ENCODE measurements around the gene CIB4. TPM values are rescaled to one million over a fixed set of nuclear protein-coding genes. Genes with fewer than 3 reads are reported as not detected.

CIB4 gene
- total RNA-seq, 2 experiments from 2014 or later = not detected

GRCh38 chr2:26633993-26634595 lies 7.1 kb downstream of the CIB4 start:
- CTCF ChIA-PET = no interaction called here

GRCh38 chr2:26633351-26633945 lies 7.7 kb downstream of the CIB4 start:
- no peak for DNase-seq
- Mint-ChIP-seq H3K9me3 (no peaks in the 10 kb centered on the region), H3K4me3 (no peak overlapping the region), H3K27me3 (ENCODE audit: low read depth) (peaks cover 3% of the 10 kb centered on the region), H3K36me3 (ENCODE audit: low read depth) (no peaks in the 10 kb centered on the region), H3K4me1 (ENCODE audit: low read depth) (no peaks in the 10 kb centered on the region), H3K27ac (no peak overlapping the region)
- intact Hi-C loops (cut with micrococcal nuclease) = no loop called here
- CTCF ChIA-PET = no interaction called here

More at GRCh38 chr2:26633993-26634595, 7.1 kb downstream of the CIB4 start:
- H3K27ac Mint-ChIP-seq = no peak overlapping the region
- no peak overlapping the region for H3K4me3 Mint-ChIP-seq
- DNase-seq = no peak
- no peaks in the 10 kb centered on the region for H3K9me3 Mint-ChIP-seq
- H3K36me3 Mint-ChIP-seq (ENCODE audit: low read depth) = no peaks in the 10 kb centered on the region
- H3K4me1 Mint-ChIP-seq (ENCODE audit: low read depth) = no peaks in the 10 kb centered on the region
- intact Hi-C loops (cut with micrococcal nuclease) = no loop called here
- H3K27me3 Mint-ChIP-seq (ENCODE audit: low read depth) = peaks cover 3% of the 10 kb centered on the region

- CTCF ChIA-PET = no interaction called here
- no peak for DNase-seq
- Mint-ChIP-seq H3K27me3 (ENCODE audit: low read depth) (peaks cover 3% of the 10 kb centered on the region), H3K27ac (no peak overlapping the region), H3K4me3 (no peak overlapping the region), H3K4me1 (ENCODE audit: low read depth) (no peaks in the 10 kb centered on the region), H3K36me3 (ENCODE audit: low read depth) (no peaks in the 10 kb centered on the region), H3K9me3 (no peaks in the 10 kb centered on the region)
- intact Hi-C loops (cut with micrococcal nuclease) = no loop called here
Observed at GRCh38 chr2:26632624-26633185, 8.5 kb downstream of the CIB4 start.

GRCh38 chr2:26631401-26632170 lies 9.6 kb downstream of the CIB4 start:
- H3K36me3 Mint-ChIP-seq (ENCODE audit: low read depth) = no peaks in the 10 kb centered on the region
- H3K27me3 Mint-ChIP-seq (ENCODE audit: low read depth) = peaks cover 3% of the 10 kb centered on the region
- CTCF ChIA-PET = no interaction called here
- H3K27ac Mint-ChIP-seq = no peak overlapping the region
- H3K9me3 Mint-ChIP-seq = no peaks in the 10 kb centered on the region
- H3K4me1 Mint-ChIP-seq (ENCODE audit: low read depth) = no peaks in the 10 kb centered on the region
- no peak overlapping the region for H3K4me3 Mint-ChIP-seq
- DNase-seq = no peak
- intact Hi-C loops (cut with micrococcal nuclease) = no loop called here

- DNase-seq = no peak
- Mint-ChIP-seq H3K27me3 (ENCODE audit: low read depth) (peaks cover 3% of the 10 kb centered on the region), H3K36me3 (ENCODE audit: low read depth) (no peaks in the 10 kb centered on the region), H3K9me3 (no peaks in the 10 kb centered on the region), H3K4me1 (ENCODE audit: low read depth) (no peaks in the 10 kb centered on the region), H3K27ac (no peak overlapping the region), H3K4me3 (no peak overlapping the region)
- CTCF ChIA-PET = no interaction called here
- intact Hi-C loops (cut with micrococcal nuclease) = no loop called here
Observed at GRCh38 chr2:26630669-26631360, 10.4 kb downstream of the CIB4 start.

- Mint-ChIP-seq H3K36me3 (ENCODE audit: low read depth) (no peaks in the 10 kb centered on the region), H3K27me3 (ENCODE audit: low read depth) (peaks cover 3% of the 10 kb centered on the region), H3K4me1 (ENCODE audit: low read depth) (no peaks in the 10 kb centered on the region), H3K9me3 (no peaks in the 10 kb centered on the region), H3K27ac (no peak overlapping the region), H3K4me3 (no peak overlapping the region)
- no peak for DNase-seq
- CTCF ChIA-PET = no interaction called here
- intact Hi-C loops (cut with micrococcal nuclease) = no loop called here
Observed at GRCh38 chr2:26630235-26630634, 10.9 kb downstream of the CIB4 start.

- peaks cover 3% of the 10 kb centered on the region for H3K27me3 Mint-ChIP-seq (ENCODE audit: low read depth)
- H3K27ac Mint-ChIP-seq = no peak overlapping the region
- DNase-seq = no peak
- H3K36me3 Mint-ChIP-seq (ENCODE audit: low read depth) = no peaks in the 10 kb centered on the region
- H3K9me3 Mint-ChIP-seq = no peaks in the 10 kb centered on the region
- CTCF ChIA-PET = no interaction called here
- H3K4me1 Mint-ChIP-seq (ENCODE audit: low read depth) = no peaks in the 10 kb centered on the region
- no peak overlapping the region for H3K4me3 Mint-ChIP-seq
- intact Hi-C loops (cut with micrococcal nuclease) = no loop called here
Observed at GRCh38 chr2:26629751-26630150, 11.4 kb downstream of the CIB4 start.

- peaks cover 3% of the 10 kb centered on the region for H3K27me3 Mint-ChIP-seq (ENCODE audit: low read depth)
- DNase-seq = no peak
- H3K4me3 Mint-ChIP-seq = no peak overlapping the region
- CTCF ChIA-PET = no interaction called here
- intact Hi-C loops (cut with micrococcal nuclease) = no loop called here
- H3K27ac Mint-ChIP-seq = no peak overlapping the region
- H3K9me3 Mint-ChIP-seq = no peaks in the 10 kb centered on the region
- no peaks in the 10 kb centered on the region for H3K4me1 Mint-ChIP-seq (ENCODE audit: low read depth)
- no peaks in the 10 kb centered on the region for H3K36me3 Mint-ChIP-seq (ENCODE audit: low read depth)
Observed at GRCh38 chr2:26629346-26629630, 11.9 kb downstream of the CIB4 start.

- no peaks in the 10 kb centered on the region for H3K36me3 Mint-ChIP-seq (ENCODE audit: low read depth)
- no peak overlapping the region for H3K27ac Mint-ChIP-seq
- H3K27me3 Mint-ChIP-seq (ENCODE audit: low read depth) = peaks cover 3% of the 10 kb centered on the region
- H3K4me3 Mint-ChIP-seq = no peak overlapping the region
- intact Hi-C loops (cut with micrococcal nuclease) = no loop called here
- no peaks in the 10 kb centered on the region for H3K4me1 Mint-ChIP-seq (ENCODE audit: low read depth)
- no peaks in the 10 kb centered on the region for H3K9me3 Mint-ChIP-seq
- CTCF ChIA-PET = no interaction called here
- no peak for DNase-seq
Observed at GRCh38 chr2:26628561-26629345, 12.4 kb downstream of the CIB4 start.

- DNase-seq = no peak
- Mint-ChIP-seq H3K27me3 (ENCODE audit: low read depth) (peaks cover 3% of the 10 kb centered on the region), H3K4me3 (no peak overlapping the region), H3K9me3 (no peaks in the 10 kb centered on the region), H3K27ac (no peak overlapping the region), H3K4me1 (ENCODE audit: low read depth) (no peaks in the 10 kb centered on the region), H3K36me3 (ENCODE audit: low read depth) (no peaks in the 10 kb centered on the region)
- CTCF ChIA-PET = no interaction called here
- intact Hi-C loops (cut with micrococcal nuclease) = no loop called here
Observed at GRCh38 chr2:26627350-26628105, 13.6 kb downstream of the CIB4 start.

GRCh38 chr2:26626606-26627005 lies 14.6 kb downstream of the CIB4 start:
- Mint-ChIP-seq H3K27me3 (ENCODE audit: low read depth) (no peaks in the 10 kb centered on the region), H3K36me3 (ENCODE audit: low read depth) (no peaks in the 10 kb centered on the region), H3K4me1 (ENCODE audit: low read depth) (no peaks in the 10 kb centered on the region), H3K4me3 (no peak overlapping the region), H3K9me3 (peaks cover 2% of the 10 kb centered on the region), H3K27ac (no peak overlapping the region)
- intact Hi-C loops (cut with micrococcal nuclease) = no loop called here
- DNase-seq = no peak
- CTCF ChIA-PET = no interaction called here

Data from activated naive CD4-positive, alpha-beta T cell treated with anti-CD3 and anti-CD28 coated beads for 36 hours (primary cell).